ENCODE data around the gene ZNF716.
"Not testable (repeated sequence)": the region's sequence is repeated elsewhere in the genome, so short reads cannot be mapped to it uniquely, and the experiment has no call there.

ZNF716 gene

DNA sequence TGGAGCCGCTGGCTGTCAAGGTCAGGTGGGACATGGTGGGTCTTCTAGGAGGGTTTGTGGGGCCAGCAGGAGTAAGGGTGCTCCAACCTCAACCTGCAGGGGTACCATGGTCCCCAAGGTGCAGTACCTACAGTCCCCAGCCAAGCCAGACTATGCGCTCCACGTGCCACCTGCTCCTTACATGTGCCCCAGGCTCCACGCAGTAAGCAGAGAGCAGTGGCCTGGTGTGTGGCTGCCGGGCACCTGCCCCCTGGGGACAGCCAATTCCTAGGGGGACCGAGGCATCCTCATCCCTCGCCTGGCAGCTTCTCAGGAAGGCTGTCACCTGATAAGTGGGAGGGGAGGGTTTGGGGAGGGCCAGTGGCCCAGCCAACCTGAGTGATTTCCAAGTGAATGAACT lies 11.7 kb upstream of the ZNF716 start:
- DNase-seq (ENCODE audit: low spot score) = no peak
- TF ChIP-seq, protein P1, sequence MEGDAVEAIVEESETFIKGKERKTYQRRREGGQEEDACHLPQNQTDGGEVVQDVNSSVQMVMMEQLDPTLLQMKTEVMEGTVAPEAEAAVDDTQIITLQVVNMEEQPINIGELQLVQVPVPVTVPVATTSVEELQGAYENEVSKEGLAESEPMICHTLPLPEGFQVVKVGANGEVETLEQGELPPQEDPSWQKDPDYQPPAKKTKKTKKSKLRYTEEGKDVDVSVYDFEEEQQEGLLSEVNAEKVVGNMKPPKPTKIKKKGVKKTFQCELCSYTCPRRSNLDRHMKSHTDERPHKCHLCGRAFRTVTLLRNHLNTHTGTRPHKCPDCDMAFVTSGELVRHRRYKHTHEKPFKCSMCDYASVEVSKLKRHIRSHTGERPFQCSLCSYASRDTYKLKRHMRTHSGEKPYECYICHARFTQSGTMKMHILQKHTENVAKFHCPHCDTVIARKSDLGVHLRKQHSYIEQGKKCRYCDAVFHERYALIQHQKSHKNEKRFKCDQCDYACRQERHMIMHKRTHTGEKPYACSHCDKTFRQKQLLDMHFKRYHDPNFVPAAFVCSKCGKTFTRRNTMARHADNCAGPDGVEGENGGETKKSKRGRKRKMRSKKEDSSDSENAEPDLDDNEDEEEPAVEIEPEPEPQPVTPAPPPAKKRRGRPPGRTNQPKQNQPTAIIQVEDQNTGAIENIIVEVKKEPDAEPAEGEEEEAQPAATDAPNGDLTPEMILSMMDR (conservative IDR thresholded peaks at IDR 0.05; ENCODE audit: low read depth) = no peak
- ChIA-PET CTCF (no interaction called here), POLR2A (ENCODE audit: low non-redundant PET) (no interaction called here)
- no peak overlapping the region for H3K27ac ChIP-seq

DNA sequence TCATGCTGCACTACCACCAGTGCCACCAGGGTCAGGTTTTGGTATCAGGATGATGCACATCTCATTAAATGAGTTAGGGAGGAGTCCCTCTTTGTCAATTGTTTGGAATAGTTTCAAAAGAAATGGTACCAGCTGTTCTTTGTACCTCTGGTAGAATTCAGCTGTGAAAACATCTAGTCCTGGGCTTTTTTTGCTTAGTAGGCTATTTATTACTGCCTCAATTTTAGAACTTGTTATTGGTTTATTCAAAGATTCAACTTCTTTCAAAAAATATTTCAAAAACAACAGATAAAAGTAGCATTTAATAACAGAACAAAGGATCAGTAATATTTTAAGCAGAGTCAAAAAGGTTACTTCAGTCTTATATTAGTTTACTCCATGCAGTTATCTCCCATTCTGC lies 6.4 kb upstream of the ZNF716 start:
- POLR2A ChIA-PET (ENCODE audit: low non-redundant PET) = no interaction called here
- CTCF ChIA-PET = interaction anchor here (0.8 kb wide), 1 partner anchor 25 kb away, joined by 4 read pairs; no protein-coding TSS in a partner anchor
- TF ChIP-seq, protein P1 (conservative IDR thresholded peaks at IDR 0.05; ENCODE audit: low read depth) = no peak
- DNase-seq (ENCODE audit: low spot score) = no peak
- H3K27ac ChIP-seq = no peak overlapping the region

DNA sequence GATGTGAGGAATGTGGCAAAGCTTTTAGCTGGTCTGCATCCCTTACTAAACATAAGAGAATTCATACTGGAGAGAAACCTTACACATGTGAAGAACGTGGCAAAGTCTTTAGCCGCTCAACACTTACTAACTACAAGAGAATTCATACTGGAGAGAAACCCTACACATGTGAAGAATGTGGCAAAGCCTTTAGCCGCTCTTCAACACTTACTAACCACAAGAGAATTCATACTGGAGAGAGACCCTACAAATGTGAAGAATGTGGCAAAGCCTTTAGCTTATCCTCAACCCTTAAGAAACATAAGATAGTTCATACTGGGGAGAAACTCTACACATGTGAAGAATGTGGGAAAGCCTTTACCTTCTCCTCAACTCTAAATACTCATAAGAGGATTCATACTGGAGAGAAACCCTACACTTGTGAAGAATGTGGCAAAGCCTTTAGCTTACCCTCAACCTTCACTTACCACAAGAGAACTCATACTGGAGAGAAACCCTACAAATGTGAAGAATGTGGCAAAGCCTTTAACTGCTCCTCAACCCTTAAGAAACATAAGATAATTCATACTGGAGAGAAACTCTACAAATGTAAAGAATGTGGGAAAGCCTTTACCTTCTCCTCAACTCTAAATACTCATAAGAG lies 19.3 kb downstream of the ZNF716 start:
- CTCF ChIA-PET = interaction anchor here (0.5 kb wide), 1 partner anchor 26 kb away, joined by 4 read pairs; no protein-coding TSS in a partner anchor
- H3K27ac ChIP-seq; DNase-seq (ENCODE audit: low spot score); POLR2A ChIA-PET (ENCODE audit: low non-redundant PET): not testable (repeated sequence)

DNA sequence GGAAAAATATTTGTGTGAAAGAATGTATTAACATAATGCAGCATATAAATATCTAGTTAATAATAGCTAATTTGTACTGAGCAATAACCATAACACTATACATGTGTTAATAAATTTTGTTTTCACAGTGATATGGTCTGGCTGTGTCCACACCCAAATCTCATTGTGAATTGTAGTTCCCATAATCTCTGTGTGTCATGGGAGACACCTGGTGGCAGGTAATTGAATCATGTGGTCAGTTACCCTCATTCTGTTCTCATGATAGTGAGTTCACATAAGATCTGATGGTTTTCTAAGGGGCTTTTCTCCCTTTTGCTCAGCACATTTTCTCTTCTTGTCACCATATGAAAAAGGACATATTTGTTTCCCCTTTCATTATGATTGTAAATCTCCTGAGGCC lies 30.3 kb downstream of the ZNF716 start:
- DNase-seq (ENCODE audit: low spot score); POLR2A ChIA-PET (ENCODE audit: low non-redundant PET); CTCF ChIA-PET; H3K27ac ChIP-seq: not testable (repeated sequence)

DNA sequence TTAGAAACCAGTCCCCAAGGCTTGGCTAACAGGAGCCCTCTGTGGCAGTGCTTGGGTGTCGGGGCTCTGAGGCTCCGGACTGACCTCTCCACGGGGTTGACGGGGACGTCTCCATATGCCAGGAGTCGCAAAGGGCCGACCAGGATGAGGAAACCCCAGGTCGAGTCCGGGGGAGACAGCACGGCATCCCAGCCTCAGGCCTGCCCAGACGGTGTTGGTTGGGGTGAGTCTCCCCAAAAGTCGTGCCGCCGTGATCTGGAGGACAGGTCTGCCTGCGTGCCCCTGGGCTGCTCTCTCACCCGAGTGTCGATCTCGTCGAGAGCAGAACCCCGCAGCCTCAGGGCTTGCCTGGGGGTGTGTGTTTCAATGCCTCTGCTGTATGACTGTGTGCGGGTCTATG lies 35.0 kb downstream of the ZNF716 start:
- POLR2A ChIA-PET (ENCODE audit: low non-redundant PET); CTCF ChIA-PET; DNase-seq (ENCODE audit: low spot score); H3K27ac ChIP-seq: not testable (repeated sequence)

DNA sequence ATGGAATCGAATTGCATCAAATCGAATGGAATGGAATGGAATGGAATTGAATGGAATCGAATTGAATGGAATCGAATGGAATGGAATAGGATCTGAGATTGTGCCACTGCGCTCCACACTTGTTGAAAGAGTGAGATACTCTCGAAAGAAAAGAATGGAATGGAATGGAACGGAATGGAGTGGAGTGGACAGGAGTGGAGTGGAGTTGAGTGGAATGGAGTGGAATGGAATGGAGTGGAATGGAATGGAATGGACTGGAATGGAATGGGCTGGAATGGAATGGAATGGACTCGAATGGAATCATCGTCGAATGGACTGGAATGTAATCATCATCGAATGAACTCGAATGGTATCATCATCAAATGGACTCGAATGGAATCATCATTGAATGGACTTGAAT lies 38.0 kb downstream of the ZNF716 start:
- ChIA-PET POLR2A (ENCODE audit: low non-redundant PET) (no interaction called here), CTCF (no interaction called here)
- H3K27ac ChIP-seq = no peak overlapping the region
- DNase-seq (ENCODE audit: low spot score) = no peak
- TF ChIP-seq, protein P1 (conservative IDR thresholded peaks at IDR 0.05; ENCODE audit: low read depth) = no peak

DNA sequence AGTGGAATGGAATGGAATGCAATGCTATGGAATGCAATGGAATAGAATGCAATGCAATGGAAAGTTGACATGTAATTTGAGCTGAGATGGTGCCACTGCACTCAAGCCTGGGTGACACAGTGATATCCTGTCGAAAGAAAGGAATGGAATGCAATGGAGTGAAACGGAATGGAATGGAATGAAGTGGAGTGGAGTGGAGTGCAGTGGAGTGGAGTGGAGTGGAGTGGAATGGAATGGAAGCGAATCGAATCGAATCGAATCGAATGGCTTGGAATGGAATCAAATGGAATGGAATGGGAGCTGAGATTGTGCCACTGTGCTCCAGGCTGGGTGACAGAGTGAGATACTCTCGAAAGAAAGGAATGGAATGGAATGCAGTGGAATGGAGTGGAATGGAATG lies 45.1 kb downstream of the ZNF716 start:
- POLR2A ChIA-PET (ENCODE audit: low non-redundant PET); CTCF ChIA-PET; H3K27ac ChIP-seq; DNase-seq (ENCODE audit: low spot score): not testable (repeated sequence)

DNA sequence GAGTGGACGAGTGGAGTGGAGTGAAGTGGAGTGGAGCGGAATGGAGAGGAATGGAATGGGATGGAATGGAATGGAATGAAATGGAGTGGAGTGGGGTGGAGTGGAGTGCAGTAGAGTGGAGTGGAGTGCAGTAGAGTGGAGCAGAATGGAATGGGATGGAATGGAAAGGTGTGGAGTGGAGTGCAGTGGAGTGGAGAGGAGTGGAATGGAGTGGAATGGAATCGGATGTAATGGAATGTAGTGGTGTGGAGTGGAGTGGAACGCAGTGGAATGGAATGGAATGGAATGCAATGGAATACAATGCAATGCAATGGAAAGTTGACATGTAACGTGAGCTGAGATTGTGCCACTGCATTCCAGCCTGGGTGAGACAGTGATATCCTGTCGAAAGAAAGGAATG lies 46.4 kb downstream of the ZNF716 start:
- H3K27ac ChIP-seq = no peak overlapping the region
- CTCF ChIA-PET = no interaction called here
- POLR2A ChIA-PET (ENCODE audit: low non-redundant PET) = no interaction called here
- no peak for DNase-seq (ENCODE audit: low spot score)
- TF ChIP-seq, protein P1 (conservative IDR thresholded peaks at IDR 0.05; ENCODE audit: low read depth) = no peak

DNA sequence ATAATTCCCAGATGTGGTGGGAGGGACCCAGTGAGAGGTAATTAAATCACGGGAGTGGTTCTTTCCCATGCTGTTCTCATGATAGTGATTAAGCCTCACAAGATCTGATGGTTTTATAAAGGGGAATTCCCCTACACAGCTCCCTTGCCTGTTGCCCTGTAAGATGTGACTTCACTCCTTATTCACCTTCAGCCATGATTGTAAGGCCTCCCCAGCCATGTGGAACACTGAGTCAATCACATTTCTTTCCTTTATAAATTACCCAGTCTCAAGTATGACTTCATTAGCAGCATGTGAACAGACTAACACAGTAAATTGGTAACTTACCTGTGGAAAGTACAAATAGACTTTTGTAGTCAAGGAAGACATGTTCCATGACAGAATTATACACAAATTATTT lies 55.2 kb downstream of the ZNF716 start:
- TF ChIP-seq, protein P1 (conservative IDR thresholded peaks at IDR 0.05; ENCODE audit: low read depth) = no peak
- POLR2A ChIA-PET (ENCODE audit: low non-redundant PET) = no interaction called here
- CTCF ChIA-PET = interaction anchor here (0.6 kb wide), 1 partner anchor 1065 kb away, joined by 3 read pairs; no protein-coding TSS in a partner anchor
- DNase-seq (ENCODE audit: low spot score) = no peak
- H3K27ac ChIP-seq = no peak overlapping the region
